Neural crest cell (in vitro differentiated cells): ENCODE results near the gene H2AZ2. TPM values are rescaled to one million over a fixed set of nuclear protein-coding genes. Genes with fewer than 3 reads are reported as not detected.

ENCODE experiments used
- DNase-seq: peaks from one replicate; pipeline ENCODE4 v3.0.0; 2021; ENCODE audit warnings: low read depth, mixed read lengths, low spot score
- H3K27ac Mint-ChIP-seq: one replicate; pipeline ENCODE4 v1.8.0; 2021; ENCODE audit warnings: mild to moderate bottlenecking, mixed read lengths; ENCODE audit not compliant: unreplicated experiment
- H3K27me3 Mint-ChIP-seq: 2 replicates; pipeline ENCODE4 v1.8.0; 2021; ENCODE audit warnings: low read depth, mild to moderate bottlenecking, mixed read lengths
- H3K36me3 Mint-ChIP-seq: 2 replicates; pipeline ENCODE4 v1.8.0; 2021; ENCODE audit warnings: low read depth, mild to moderate bottlenecking, mixed read lengths
- H3K4me1 Mint-ChIP-seq: 2 replicates; pipeline ENCODE4 v1.8.0; 2021; ENCODE audit warnings: mixed read lengths
- H3K4me3 Mint-ChIP-seq: one replicate; pipeline ENCODE4 v1.8.0; 2021; ENCODE audit warnings: mild to moderate bottlenecking, mixed read lengths
- H3K9me3 Mint-ChIP-seq: 2 replicates; pipeline ENCODE4 v1.8.0; 2021; ENCODE audit warnings: mixed read lengths
- CTCF ChIP-seq: fragments of 200-600 bp; sonication (generic); conservative IDR thresholded peaks from 2 replicates; pipeline ENCODE4 v1.5.0; 2021; ENCODE audit warnings: antibody characterized with exemption, mild to moderate bottlenecking
- total RNA-seq: library from RNA; stranded (reverse); gene quantifications from 2 replicates; pipeline ENCODE4 v1.2.1, GENCODE V29; 2021

Gene H2AZ2
- total RNA-seq, 1 donor from 2014 or later, result 351 TPM

DNA sequence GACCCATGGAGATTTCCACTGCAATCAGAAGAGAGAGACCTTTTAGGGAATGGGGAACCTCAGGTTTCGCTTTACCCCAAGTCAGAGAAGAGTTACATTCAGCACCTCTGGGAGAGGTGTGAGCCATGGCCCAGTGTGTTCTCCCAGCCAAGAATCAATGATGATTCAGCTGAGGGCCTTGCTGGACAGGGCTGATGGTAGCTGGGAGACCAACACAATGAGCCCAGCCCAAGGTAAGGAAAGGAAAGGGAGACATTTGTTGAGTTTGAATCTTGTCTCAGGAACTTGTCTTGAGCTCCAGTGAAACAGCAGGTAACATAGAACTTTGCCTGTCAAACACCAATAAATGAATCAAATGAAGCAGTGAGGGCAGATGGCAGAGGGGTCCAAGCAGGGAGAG is 65.4 kb downstream of the H2AZ2 start:
- H3K27ac Mint-ChIP-seq, result no peak overlapping the region
- no peak overlapping the region for H3K4me3 Mint-ChIP-seq
- TF ChIP-seq CTCF, result no peak
- DNase-seq, result no peak
- H3K36me3 Mint-ChIP-seq, result no peaks in the 10 kb centered on the region
- H3K27me3 Mint-ChIP-seq, result no peaks in the 10 kb centered on the region
- no peaks in the 10 kb centered on the region for H3K4me1 Mint-ChIP-seq
- peaks cover 4% of the 10 kb centered on the region for H3K9me3 Mint-ChIP-seq

Other genes with a start within 250 kb of the H2AZ2 start
- 102 and 116 TPM in 2 replicates for gene OGDH, start 241.5 kb downstream of the H2AZ2 start, total RNA-seq
- 93.9 and 99.5 TPM in 2 replicates for gene ZMIZ2, start 99.2 kb downstream of the H2AZ2 start, total RNA-seq
- gene PPIA, start 51.4 kb downstream of the H2AZ2 start, total RNA-seq, result 2,244 and 2,316 TPM in 2 replicates
- gene PURB, start 37.4 kb upstream of the H2AZ2 start, total RNA-seq, result 26.2 and 27.3 TPM in 2 replicates
- 0.49 and 0.64 TPM in 2 replicates for gene MYO1G, start 130.9 kb upstream of the H2AZ2 start, total RNA-seq
- 35.7 and 39.0 TPM in 2 replicates for gene CCM2, start 152.1 kb upstream of the H2AZ2 start, total RNA-seq
- gene NACAD, start 240.9 kb upstream of the H2AZ2 start, total RNA-seq, result 7.2 and 9.7 TPM in 2 replicates